ENCODE data around the gene PNPLA4. TPM values are rescaled to one million over a fixed set of nuclear protein-coding genes. Genes with fewer than 3 reads are reported as not detected.

The PNPLA4 gene
- total RNA-seq, 4 donors from 2014 or later = 10.8 to 26.0 (median 16.4) TPM

- DNase-seq (ENCODE audit: low spot score) = no peak
- no peak for ATAC-seq (ENCODE audit: low FRiP score)
- TF ChIP-seq CTCF (IDR thresholded peaks at IDR 0.05) = no peak
These were observed 38.1 kb downstream of the PNPLA4 start for GRCh38 chrX:7889135-7889534.

- no peak for TF ChIP-seq CTCF (IDR thresholded peaks at IDR 0.05)
- no peak for ATAC-seq (ENCODE audit: low FRiP score)
- no peak for DNase-seq (ENCODE audit: low spot score)
These were observed 50.3 kb downstream of the PNPLA4 start for GRCh38 chrX:7876957-7877356.

GRCh38 chrX:7872042-7872441 is 55.2 kb downstream of the PNPLA4 start:
- TF ChIP-seq CTCF (IDR thresholded peaks at IDR 0.05) = no peak
- DNase-seq (ENCODE audit: low spot score) = no peak
- no peak for ATAC-seq (ENCODE audit: low FRiP score)

- DNase-seq (ENCODE audit: low spot score) = no peak
- ATAC-seq (ENCODE audit: low FRiP score) = no peak
- TF ChIP-seq CTCF (IDR thresholded peaks at IDR 0.05) = no peak
These were observed 75.0 kb downstream of the PNPLA4 start for GRCh38 chrX:7852166-7852565.

Small RNA genes within 50 kb of the gene (small RNA-seq; reads per million reads assigned to genes)
- not detected for gene AC005296.1

Other genes starting within 250 kb of the PNPLA4 start
- not detected for gene VCX, start 84.2 kb downstream of the PNPLA4 start, total RNA-seq
- gene VCX2, start 243.9 kb upstream of the PNPLA4 start, total RNA-seq = not detected